ENCODE results near the gene CAPS.
"Not testable (repeated sequence)": the region's sequence is repeated elsewhere in the genome, so short reads cannot be mapped to it uniquely, and the experiment has no call there.

The CAPS gene

DNA sequence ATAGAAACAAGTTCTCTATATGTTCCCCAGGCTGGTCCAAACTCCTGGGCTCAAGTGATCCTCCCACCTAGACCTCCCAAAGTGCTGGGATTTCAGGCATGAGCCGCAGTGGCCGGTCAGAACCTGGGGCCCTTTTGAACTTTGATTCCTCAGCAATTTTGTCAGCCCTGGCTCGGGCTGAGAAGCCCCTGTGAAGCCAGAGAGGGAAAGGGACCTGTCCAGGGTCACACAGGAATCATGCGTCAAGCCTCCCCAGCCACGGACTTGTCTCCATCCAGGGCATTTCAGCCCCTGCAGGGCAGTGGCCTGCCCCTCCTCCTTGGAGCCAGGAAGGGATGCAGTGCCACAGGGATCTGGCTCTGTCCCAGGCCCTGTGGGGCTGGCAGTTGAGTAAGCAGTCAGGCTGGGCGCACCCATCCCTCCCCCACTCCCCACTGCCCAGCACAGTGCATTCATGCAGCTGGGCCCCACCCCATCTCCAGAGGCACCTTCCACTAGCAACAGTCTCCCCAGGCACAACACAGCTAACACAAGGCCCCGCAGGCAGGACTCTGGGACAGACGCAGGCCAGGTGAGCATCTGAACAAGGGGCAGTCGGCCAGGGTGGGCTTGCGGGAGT lies at the start of gene CAPS:
TSS of gene CAPS (plus strand) at position 516 of the 619 bp plus-strand sequence. CDS start 153 bp downstream, outside the sequence.
- DNase-seq (ENCODE audit: low read depth): peak; percentile 75

DNA sequence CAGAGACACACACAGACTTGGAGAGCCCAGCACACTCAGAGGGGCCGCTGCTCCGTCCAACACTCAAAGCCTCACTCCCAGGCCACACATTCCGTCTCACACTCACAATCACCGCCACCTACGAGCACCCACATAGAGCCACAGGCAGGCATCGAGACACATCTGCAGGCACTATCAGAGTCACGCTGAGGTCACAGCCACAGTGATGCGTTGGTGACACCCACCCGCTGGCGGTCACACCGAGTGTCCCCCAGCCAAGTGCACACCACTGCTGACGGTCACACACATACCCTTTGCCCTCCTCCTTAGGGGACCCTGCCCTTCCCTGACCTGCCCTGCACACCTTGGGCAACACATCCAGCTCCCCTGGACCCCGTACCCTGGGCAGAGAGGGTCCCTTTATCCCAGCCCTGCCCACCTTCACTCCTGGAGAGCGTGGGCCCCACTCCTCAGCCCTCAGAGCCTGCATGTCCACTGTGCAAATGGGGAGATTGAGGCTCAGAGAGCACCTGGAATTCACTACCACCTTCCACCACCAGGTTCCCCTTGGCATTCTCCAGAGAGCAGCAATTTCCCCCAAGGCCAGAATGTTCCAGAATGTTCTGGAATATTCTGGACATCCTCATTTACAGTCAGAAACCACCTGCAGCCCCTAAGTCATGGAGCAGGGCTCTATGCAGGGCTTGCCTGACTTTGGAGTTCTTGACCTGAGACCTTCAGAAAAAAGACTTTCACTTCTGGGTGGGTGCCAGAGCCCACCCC lies 49.1 kb upstream of the CAPS start:
- DNase-seq (ENCODE audit: low read depth): no peak

DNA sequence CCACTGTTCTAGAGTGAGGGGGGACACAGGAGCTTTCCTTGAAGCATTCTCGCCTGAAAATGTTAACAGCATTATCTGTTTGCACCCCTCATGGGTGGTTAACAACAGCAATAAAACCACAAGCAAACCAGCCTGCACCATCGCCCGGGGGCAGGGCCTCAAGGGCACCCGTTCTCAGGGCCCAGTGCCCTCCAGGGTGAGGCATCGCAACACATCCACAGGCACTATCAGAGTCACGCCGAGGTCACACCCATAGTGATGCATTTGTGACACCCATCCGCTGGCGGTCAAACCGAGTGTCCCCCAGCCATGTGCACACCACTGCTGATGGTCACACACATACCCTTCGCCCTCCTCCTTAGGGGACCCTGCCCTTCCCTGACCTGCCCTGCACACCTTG lies 48.3 kb upstream of the CAPS start:
- DNase-seq (ENCODE audit: low read depth): no peak

DNA sequence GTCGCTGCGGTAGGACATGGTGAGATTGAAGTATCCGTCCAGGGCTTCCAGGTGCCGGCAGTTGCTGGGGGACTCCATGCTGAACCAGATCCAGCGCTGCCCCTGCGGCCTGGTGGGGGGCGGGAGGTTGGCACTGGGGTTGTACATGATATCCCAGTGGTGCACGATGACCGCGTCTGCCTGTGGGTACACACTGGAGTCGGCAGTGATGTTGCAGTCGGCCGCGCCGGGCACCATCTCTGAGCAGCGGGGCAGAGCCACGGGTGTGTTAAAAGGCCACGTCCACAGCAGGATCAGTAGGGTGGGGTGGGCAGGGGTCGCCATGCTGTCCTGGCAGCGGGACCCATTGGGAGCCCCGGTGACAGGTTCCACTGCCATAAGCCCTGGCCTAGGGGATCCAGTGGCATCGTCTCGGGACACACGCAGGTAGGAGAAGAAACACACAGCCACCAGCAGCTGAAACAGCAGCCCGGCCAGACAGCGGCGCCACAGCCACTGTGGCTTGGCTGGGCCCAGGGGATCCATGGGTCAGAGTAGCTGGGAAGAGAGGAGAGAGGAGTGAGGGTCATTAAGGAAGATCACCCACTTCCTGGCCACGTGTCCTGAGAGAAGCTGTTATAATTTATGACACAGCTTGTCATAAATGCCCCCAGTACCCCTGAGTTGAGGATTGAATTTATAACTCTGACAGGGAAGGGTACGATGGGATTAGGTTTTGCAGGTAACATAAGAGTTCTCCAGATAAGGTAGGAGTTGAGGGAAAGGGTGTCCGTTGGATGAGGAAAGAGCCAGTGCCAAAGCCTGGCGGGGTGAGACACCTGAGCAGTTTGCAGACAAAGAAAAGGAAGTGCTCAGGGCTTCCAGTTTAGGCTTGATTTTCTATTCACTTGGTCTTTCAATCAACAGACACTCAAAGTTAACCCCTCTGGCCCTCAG lies 46.6 kb upstream of the CAPS start:
- DNase-seq (ENCODE audit: low read depth): no peak

DNA sequence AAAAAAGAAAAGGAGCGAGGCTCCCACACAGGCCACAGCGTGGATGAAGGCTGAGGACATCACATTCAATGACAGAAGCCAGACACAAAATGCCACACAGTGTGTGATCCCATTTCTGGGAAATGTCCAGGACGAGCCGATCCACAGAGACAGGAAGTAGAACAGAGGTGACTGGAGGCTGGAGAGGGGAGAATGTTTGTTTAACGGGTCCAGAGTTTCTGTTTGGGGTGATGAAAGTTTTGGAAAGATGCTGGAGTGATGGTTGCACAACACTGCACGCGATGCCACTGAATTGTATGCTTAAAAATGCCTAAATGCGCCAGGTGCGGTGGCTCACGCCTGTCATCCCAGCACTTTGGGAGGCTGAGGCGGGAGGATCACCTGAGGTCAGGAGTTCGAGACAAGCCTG lies 43.1 kb upstream of the CAPS start:
- no peak for DNase-seq (ENCODE audit: low read depth)

DNA sequence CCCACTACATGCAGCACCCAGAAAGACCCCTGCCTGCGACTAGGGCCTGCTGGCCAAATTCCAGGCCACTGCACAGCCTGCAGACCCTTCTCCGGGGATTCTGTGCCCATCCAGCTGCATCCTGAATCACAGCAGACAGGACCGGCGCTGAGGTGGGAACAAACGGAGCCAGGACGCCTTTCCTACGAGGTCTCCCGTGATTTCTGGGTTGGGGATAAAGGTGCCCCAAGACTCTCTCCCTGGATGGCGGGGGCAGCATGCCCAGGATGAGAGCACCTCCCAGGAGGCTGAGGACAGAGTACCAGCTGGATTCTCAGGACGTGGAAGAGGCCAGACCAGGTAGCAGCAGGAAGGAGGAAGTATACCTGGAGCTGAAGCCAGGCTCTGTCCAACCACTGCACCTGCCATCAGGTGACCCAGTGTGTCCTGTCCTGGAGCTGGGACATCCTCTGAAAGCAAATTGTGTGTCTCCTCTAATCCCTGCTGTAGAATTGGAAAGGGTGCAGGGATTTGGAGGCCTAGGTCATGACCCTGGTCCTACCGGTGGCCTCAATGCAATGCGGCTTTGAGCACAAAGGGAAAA lies 40.3 kb upstream of the CAPS start:
- no peak for DNase-seq (ENCODE audit: low read depth)

DNA sequence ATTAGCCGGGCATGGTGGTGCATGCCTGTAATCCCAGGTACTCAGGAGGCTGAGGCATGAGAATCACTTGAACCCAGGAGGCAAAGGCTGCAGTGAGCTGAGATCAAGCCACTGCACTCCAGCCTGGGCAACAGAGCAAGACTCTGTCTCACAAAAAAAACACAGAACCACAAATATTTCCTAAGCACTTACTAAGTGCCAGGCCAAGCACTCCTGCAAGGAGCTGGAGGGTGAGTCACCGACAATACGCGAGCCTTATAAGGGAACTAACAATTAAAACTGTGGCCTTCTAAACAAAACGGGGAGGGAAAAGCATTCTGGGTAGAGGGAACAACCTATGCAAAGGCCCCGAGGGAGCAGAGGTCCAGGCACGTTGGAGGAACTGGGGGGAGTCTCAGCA lies 39.6 kb upstream of the CAPS start:
- DNase-seq (ENCODE audit: low read depth): peak; percentile 65

DNA sequence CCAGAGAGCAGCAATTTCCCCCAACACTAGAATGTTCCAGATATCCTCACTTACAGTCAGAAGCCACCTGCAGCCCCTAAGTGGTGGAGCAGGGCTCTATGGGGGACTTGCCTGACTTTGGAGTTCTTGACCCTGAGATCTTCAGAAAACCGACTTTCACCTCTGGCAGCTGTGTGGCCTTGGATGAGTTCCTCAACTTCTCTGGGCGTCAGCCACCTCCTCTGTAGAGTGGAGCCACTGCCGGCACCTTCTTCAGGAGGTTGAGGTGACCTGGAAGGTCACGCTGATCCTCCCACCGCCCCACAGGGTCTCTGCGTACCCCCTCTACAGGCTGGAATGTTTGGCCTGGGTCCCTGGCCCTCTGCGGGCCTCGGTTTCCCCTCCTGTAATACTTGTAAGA lies 36.6 kb upstream of the CAPS start:
- DNase-seq (ENCODE audit: low read depth): no peak

DNA sequence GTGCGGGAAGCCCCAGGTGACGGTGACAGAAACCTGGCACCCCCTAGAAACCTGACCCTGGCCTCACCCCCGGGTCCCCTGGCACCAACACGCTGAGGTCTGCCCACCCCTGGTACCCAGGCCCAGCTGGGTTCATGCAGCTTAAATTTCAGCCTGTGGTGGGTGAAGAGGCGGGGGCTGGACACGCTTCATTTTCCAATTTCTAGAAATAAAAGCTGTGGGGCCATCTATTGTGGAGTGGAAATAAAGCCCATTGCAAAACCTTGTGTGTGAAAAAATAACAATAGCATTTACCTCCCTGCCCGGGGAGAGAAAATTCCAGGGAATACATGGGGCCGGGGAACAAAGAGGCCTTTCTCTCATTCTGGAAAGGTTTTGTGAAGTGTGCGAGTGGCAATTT lies 36.2 kb upstream of the CAPS start:
- no peak for DNase-seq (ENCODE audit: low read depth)

DNA sequence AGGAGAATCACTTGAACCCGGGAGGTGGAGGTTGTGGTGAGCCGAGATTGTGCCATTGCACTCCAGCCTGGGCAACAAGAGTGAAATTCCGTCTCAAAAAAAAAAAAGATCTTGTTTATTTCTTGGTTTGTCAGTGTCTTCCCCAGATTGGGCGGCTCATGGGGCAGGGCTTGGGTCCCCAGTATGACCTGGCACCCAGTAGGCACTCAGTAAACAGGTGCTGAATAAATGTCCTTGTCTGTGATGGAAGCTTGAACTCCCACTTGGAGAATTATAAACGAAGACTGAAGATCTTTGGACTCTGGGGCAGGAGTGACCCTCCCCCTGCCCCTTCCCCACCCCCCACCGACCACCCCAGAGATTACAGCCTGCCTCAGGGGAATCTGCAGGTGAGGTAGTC lies 33.9 kb upstream of the CAPS start:
- DNase-seq (ENCODE audit: low read depth): no peak

DNA sequence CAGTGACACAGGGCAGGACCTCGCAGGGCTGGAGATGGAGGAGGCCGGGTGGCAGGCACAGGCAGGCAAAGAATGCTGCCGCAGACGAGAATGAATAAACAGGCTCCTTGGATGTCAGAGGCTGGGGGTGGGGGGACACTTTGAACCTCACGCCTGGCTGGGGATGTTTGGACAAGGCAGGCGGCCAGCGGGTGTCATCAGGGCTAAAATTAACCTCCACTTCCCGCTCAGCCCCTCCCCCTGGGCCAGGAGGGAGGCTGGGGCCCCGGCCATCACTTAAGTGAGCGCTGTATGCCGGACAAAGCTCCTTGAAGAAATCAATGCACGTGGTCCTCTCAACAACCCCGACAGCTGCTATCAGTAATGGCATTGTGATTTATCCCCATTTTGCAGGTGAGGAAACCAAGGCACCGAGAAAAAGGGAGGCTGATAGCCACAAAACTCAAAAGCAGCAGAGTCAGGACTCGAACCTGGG lies 33.4 kb upstream of the CAPS start:
- peak; percentile 64 for DNase-seq (ENCODE audit: low read depth)

DNA sequence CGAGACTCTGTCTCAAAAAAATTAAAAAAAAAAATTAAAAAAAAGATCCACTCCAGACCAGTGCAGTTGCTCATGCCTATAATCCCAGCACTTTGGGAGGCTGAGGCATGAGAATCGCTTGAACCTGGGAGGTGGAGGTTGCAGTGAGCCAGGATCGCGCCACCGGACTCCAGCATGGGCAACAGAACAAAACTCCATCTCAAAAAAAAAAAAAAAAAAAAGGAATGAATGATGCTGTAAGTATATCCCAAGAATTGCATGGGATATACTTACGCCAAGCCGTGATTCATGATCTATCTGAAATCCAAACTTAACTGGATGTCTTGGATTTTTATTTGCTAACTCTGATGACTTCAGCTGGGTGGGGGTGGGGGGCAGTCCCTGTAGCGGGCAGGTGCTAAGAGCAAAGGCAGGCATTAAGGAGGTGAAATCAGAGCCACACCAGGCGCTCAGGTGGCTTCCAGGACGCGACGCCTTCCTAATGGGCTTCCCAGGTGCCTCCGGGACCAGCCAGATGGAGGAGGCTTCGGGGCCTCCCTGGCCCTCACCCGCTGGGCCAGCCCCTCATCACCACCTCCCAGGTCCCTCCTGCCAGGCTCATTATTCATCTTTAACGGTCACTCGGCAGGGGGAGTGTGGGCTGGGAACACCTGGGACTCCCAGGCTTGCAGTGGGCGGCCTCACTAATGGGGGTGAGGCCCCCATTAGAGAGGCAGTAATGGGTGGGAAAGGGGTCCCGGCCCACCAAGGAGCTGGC lies 32.3 kb upstream of the CAPS start:
- DNase-seq (ENCODE audit: low read depth): no peak

DNA sequence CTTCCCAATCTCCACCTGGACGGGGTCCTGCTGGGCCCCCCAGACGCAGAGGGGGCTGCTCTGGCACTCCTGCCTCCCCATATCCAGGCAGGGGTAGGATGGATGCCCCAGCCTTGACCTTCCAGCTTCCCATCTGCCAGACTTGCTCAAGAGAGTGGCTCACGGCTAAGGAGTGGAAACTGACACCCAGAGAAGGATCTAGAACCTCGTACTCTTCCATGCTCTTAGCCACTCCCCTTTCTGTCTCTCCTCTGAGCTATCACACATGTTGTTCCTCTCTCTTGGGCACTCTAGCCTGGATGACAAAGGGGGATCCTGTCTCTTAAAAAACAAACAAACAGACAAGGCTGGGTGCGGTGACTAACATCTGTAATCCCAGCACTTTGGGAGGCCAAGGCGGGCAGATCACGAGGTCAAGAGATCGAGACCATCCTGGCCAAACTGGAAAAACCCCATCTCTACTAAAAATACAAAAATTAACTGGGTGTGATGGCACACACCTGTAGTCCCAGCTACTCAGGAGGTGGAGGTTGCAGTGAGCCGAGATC lies 31.6 kb upstream of the CAPS start:
- DNase-seq (ENCODE audit: low read depth): no peak

DNA sequence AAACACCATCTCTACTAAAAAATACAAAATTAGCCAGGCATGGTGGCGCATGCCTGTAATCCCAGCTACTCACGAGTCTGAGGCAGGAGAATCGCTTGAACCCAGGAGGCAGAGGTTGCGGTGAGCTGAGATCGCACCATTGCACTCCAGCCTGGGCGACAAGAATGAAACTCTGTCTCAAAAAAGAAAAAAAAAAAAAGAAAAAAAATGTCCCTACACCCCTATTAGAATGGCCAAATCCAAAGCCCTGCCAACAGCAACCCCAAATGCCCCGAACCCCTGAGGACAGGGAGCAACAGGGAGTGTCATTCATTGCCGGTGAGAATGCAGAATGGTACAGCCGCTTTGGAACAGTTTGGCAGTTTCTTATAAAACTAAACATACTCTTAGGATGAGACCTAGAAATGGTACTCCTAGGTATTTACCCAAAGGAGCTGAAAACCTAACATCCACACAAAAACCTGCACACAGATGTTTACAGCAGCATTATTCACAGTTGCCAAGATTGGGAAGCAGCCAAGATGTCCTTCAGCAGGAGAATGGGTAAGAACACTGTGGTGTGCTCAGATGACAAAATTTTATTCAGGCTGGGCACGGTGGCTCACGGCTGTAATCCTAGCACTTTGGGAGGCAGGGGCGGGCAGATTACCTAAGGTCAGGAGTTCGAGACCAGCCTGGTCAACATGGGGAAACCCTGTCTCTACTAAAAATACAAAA lies 30.7 kb upstream of the CAPS start:
- DNase-seq (ENCODE audit: low read depth): not testable (repeated sequence)

DNA sequence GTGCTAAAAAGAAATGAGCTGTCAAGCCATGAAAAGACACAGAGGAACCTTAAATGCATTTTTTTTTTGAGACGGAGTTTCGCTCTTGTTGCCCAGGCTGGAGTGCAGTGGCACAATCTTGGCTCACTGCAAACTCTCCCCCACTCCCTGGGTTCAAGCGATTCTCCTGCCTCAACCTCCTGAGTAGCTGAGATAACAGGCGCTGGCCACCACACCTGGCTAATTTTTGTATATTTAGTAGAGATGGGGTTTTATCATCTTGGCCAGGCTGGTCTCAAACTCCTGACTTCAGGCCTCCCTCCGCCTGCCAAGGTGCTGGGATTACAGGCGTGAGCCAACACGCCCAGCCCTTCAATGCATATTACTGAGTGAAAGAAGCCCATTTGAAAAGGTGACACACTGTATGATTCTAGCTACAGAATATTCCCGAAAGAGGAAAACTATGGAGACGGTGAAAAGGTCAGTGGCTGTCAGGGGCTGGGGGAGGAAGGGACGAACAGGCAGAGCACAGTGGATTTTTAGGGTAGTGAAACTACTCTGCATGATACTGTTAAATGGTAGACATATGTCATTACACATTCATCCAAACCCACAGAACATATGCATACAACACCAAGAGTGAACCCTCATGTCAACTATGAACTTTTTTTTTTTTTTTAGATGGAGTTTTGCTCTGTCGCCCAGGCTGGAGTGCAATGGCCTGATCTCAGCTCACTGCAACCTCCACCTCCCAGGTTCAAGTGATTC lies 29.8 kb upstream of the CAPS start:
- not testable (repeated sequence) for DNase-seq (ENCODE audit: low read depth)

DNA sequence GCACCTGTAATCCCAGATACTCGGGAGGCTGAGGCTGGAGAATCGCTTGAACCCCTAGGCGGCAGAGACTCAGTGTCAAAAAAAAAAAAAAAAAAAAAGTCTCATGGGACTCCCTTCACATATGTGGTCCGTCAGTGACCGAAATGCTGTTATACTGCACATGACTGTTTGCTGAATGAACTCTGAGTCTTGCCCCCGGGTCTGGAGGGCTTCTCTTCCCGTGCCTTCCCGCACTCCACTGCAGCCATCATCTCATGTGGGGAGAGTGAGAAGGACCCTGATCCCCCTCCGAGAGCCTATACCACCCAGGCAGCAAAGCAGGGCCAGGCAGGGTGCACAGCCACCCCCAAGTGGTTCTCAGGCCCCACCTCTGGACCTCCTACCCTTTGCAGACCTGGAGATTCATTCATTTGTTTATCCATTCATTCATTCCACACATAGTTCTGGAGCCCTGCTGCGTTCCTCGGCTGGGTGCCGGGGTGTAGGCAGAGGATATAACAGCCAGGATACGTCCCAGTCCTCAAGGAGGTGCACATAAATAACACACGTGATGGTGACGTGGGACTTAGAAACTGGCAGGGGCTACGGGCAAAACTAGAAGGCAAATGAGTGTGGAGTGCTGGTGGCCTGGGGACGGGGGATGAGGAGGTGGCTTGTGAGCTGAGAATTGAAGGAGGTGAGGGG lies 24.6 kb upstream of the CAPS start:
- peak; percentile 34 for DNase-seq (ENCODE audit: low read depth)

DNA sequence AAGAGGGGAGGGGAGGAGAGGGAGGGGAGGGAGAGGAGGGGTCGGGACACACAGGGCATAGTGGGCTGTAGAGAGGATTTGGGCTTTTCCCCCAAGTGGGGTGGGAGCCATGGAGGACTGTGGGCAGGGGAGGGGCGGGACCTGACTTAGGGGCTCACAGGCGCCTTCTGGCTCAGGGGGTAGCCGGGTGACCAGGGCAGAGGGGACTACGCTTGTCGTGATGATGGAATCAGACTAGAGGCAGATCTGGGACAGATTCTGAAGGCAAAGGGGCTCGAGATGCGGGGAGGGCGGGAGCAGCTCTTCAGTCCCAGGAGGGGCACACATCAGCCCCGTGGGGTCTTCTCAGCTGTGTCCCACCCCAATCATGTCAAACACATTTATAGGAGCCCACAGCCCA lies 24.0 kb upstream of the CAPS start:
- no peak for DNase-seq (ENCODE audit: low read depth)

DNA sequence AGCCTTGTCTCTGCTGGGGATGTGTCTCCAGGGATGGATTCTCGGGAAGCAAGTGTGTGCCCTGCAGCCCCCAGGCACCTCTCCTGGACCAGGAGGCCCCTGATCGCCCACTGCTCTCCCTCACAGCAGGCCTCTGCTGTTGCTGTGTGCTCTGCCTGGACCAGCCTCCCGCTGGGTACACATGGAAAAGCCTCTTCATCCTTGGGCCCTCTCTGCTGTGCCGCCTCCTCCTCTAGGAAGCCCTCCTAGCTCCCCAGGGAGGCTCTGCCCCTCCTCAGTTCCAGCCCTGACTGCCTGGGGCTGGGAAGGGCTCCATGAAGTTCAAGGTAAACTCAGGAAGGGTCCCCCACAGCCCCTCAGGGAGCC lies 22.5 kb upstream of the CAPS start:
- DNase-seq (ENCODE audit: low read depth): no peak
